HCT116 (cell line): ENCODE data around the gene DYNLT2B.
"Not testable (repeated sequence)": the region's sequence is repeated elsewhere in the genome, so short reads cannot be mapped to it uniquely, and the experiment has no call there.

Experiments used
- CTCF ChIP-seq, 3 experiments: fragments of 200-600 bp in 1 of 3; sonication (generic) in 1 of 3; IDR thresholded peaks in 2 of 3; conservative IDR thresholded peaks in 1 of 3; 2 replicates each; pipeline ENCODE4 v1.5.1; 2012 to 2017; ENCODE audit warnings: low read depth in 2 of 3, low read length in 2 of 3, antibody characterized with exemption in 1 of 3, borderline replicate concordance in 1 of 3, control low read depth in 1 of 3, mild to moderate bottlenecking in 1 of 3, mixed read lengths in 1 of 3, mixed run types in 1 of 3, moderate library complexity in 1 of 3; ENCODE audit not compliant: insufficient read depth in 1 of 3
- ELF1 ChIP-seq: IDR thresholded peaks from 2 replicates; pipeline ENCODE4 v1.6.1; 2012; ENCODE audit warnings: low read depth, borderline replicate concordance
- EZH2phosphoT487 ChIP-seq: fragments of 200-600 bp; IDR thresholded peaks from 2 replicates; pipeline ENCODE4 v1.6.1; 2018; ENCODE audit warnings: antibody characterized with exemption, borderline replicate concordance
- POLR2A ChIP-seq: IDR thresholded peaks from 2 replicates; pipeline ENCODE4 v1.7.0; 2011; ENCODE audit warnings: borderline replicate concordance; ENCODE audit not compliant: insufficient read depth, insufficient read length; ENCODE audit errors: extremely low read depth
- SIN3A ChIP-seq: IDR thresholded peaks from 2 replicates; pipeline ENCODE4 v1.6.1; 2012; ENCODE audit warnings: low read depth
- ZNF274 ChIP-seq: fragments of 200-500 bp; sonication (Bioruptor generic); IDR thresholded peaks from 2 replicates; pipeline ENCODE4 v1.6.1; 2014; ENCODE audit warnings: mild to moderate bottlenecking, low read depth, low read length, inconsistent platforms

GRCh38 chr3:196302551-196302950 is 15.5 kb downstream of the DYNLT2B start:
- TF ChIP-seq EZH2phosphoT487; POLR2A; ELF1; CTCF (IDR thresholded peaks at IDR 0.05 in 2 of 3, conservative IDR thresholded peaks at IDR 0.05 in 1 of 3; ENCODE audit: borderline replicate concordance in 1 of 3, insufficient read depth in 1 of 3, low read depth in 2 of 3, low read length in 2 of 3); ZNF274; SIN3A: not testable (repeated sequence)
